Measurements from ENCODE around the gene TRIM54. TPM values are rescaled to one million over a fixed set of nuclear protein-coding genes. Genes with fewer than 3 reads are reported as not detected.

Gene TRIM54
- total and polyA plus RNA-seq, 2 donors (not counting 3 experiments of a cell fraction or from before 2014, with no cell fraction given) = 0.51 to 1.7 TPM

- no peaks in the 10 kb centered on the region for H3K79me2 ChIP-seq (ENCODE audit: control insufficient read depth, insufficient read depth, low read length)
- peaks cover 0 to 3% of the 10 kb centered on the region in 2 experiments for H3K36me3 ChIP-seq (ENCODE audit: control insufficient read depth in 2 of 2, extremely low read depth in 1 of 2, insufficient read depth in 2 of 2, low read length in 2 of 2)
- BruUV-seq (replicated peaks) = no TSS peak
- H4K20me1 ChIP-seq (replicated peaks; ENCODE audit: control insufficient read depth, extremely low read depth, insufficient read depth, low read length) = no peaks in the 10 kb centered on the region
- peak; percentile 91 for DNase-seq (ENCODE audit: low read depth, low spot score)
- TF ChIP-seq POLR2A (IDR thresholded peaks at IDR 0.05; ENCODE audit: low read depth, low read length) (peak; percentile 41), POLR2AphosphoS5 (IDR thresholded peaks at IDR 0.05; ENCODE audit: insufficient read depth, low read depth, low read length) (peak; percentile 39), GATA2 (IDR thresholded peaks at IDR 0.05; ENCODE audit: insufficient read depth, insufficient read length, low read depth, low read length) (peak; percentile 64), MYC (IDR thresholded peaks at IDR 0.05; ENCODE audit: low read depth, low read length) (no peak)
- POLR2A ChIA-PET = interaction anchor here (0.7 kb wide), 1 partner anchor 9 kb away, joined by 3 read pairs; the partner anchor contains the start of gene MPV17
- dilution Hi-C loops (cut with MboI; ENCODE audit: extremely low pct_ligation_motif_present, low sequenced_read_pairs) = no loop called here
- no peak overlapping the region for H2AFZ ChIP-seq (ENCODE audit: low read depth, low read length)
- no peak overlapping the region for H3K27ac ChIP-seq (ENCODE audit: insufficient read depth, low read depth, low read length)
- peaks cover 6% of the 10 kb centered on the region for H3K4me1 ChIP-seq (ENCODE audit: control insufficient read depth, extremely low read depth, insufficient read depth, low read length)
- no peak overlapping the region for H3K4me2 ChIP-seq (ENCODE audit: insufficient read depth, low read length)
- no peaks in the 10 kb centered on the region for H3K9me1 ChIP-seq (replicated peaks; ENCODE audit: control insufficient read depth, extremely low read depth, insufficient read depth, low read length)
- FAIRE-seq = no peak
- CTCF ChIA-PET = interaction anchor here (1.0 to 2.5 kb wide), 2 partner anchors 11 to 49 kb away, joined by 3 to 12 read pairs; no protein-coding TSS in a partner anchor
- no peak overlapping the region for H3K9ac ChIP-seq (replicated peaks; ENCODE audit: extremely low read depth, insufficient read depth, low read length)
- no peaks in the 10 kb centered on the region for H3K9me3 ChIP-seq (replicated peaks; ENCODE audit: control insufficient read depth, insufficient read depth, low read length)
- H3K27me3 ChIP-seq (ENCODE audit: control insufficient read depth in 2 of 2, insufficient read depth in 2 of 2, low read length in 2 of 2) = no peaks in the 10 kb centered on the region
- intact Hi-C loops (cut with micrococcal nuclease) = no loop called here
- no peak overlapping the region for H3K4me3 ChIP-seq (replicated peaks in 1 of 3; ENCODE audit: insufficient read depth in 1 of 3, low read depth in 1 of 3, low read length in 3 of 3)
Observed at GRCh38 chr2:27313882-27314645, 31.8 kb downstream of the TRIM54 start.

- Histone ChIP-seq H3K4me3 (replicated peaks in 1 of 3; ENCODE audit: insufficient read depth in 1 of 3, low read depth in 1 of 3, low read length in 3 of 3) (no peak overlapping the region), H3K4me2 (ENCODE audit: insufficient read depth, low read length) (no peak overlapping the region), H3K79me2 (ENCODE audit: control insufficient read depth, insufficient read depth, low read length) (no peaks in the 10 kb centered on the region), H3K27me3 (ENCODE audit: control insufficient read depth in 2 of 2, insufficient read depth in 2 of 2, low read length in 2 of 2) (no peaks in the 10 kb centered on the region), H3K36me3 (ENCODE audit: control insufficient read depth in 2 of 2, extremely low read depth in 1 of 2, insufficient read depth in 2 of 2, low read length in 2 of 2) (peaks cover 0 to 3% of the 10 kb centered on the region in 2 experiments), H3K4me1 (ENCODE audit: control insufficient read depth, extremely low read depth, insufficient read depth, low read length) (peaks cover 6% of the 10 kb centered on the region), H3K9ac (replicated peaks; ENCODE audit: extremely low read depth, insufficient read depth, low read length) (no peak overlapping the region), H4K20me1 (replicated peaks; ENCODE audit: control insufficient read depth, extremely low read depth, insufficient read depth, low read length) (no peaks in the 10 kb centered on the region), H2AFZ (ENCODE audit: low read depth, low read length) (no peak overlapping the region), H3K9me3 (replicated peaks; ENCODE audit: control insufficient read depth, insufficient read depth, low read length) (no peaks in the 10 kb centered on the region), H3K27ac (ENCODE audit: insufficient read depth, low read depth, low read length) (no peak overlapping the region), H3K9me1 (replicated peaks; ENCODE audit: control insufficient read depth, extremely low read depth, insufficient read depth, low read length) (no peaks in the 10 kb centered on the region)
- CTCF ChIA-PET = interaction anchor here (1.0 to 2.5 kb wide), 2 partner anchors 12 to 49 kb away, joined by 3 to 12 read pairs; no protein-coding TSS in a partner anchor
- DNase-seq (ENCODE audit: low read depth, low spot score) = no peak
- BruUV-seq (replicated peaks) = no TSS peak
- intact Hi-C loops (cut with micrococcal nuclease) = no loop called here
- POLR2A ChIA-PET = no interaction called here
- dilution Hi-C loops (cut with MboI; ENCODE audit: extremely low pct_ligation_motif_present, low sequenced_read_pairs) = no loop called here
- no peak for FAIRE-seq
- TF ChIP-seq EZH2 (IDR thresholded peaks at IDR 0.05; ENCODE audit: borderline replicate concordance, low read depth, low read length, severe bottlenecking) (no peak), POLR2A (IDR thresholded peaks at IDR 0.05; ENCODE audit: low read depth, low read length) (no peak), CTCF (IDR thresholded peaks at IDR 0.05; ENCODE audit: extremely low read depth in 1 of 2, insufficient read depth in 1 of 2, low read depth in 1 of 2, low read length in 2 of 2) (no peak)
Observed at GRCh38 chr2:27314709-27315108, 32.5 kb downstream of the TRIM54 start.
